GM12891 (cell line): ENCODE measurements around the gene EFTUD2.
A peak's percentile ranks its signal among the peaks of the same experiment; 100 is the strongest.

Experiments
- DNase-seq: peaks from one replicate; pipeline ENCODE4 v3.0.0; 2011; ENCODE audit warnings: low spot score; ENCODE audit not compliant: insufficient read length
- FAIRE-seq: peaks from 2 replicates; lab custom pipeline; 2011; peaks lifted over from hg19 to GRCh38; lab: Jason Lieb, UNC
- PAX5 ChIP-seq: IDR thresholded peaks from 2 replicates; pipeline ENCODE4 v1.6.1; 2011; ENCODE audit warnings: low read length, moderate library complexity, mild to moderate bottlenecking; ENCODE audit not compliant: insufficient read depth, severe bottlenecking
- POLR2A ChIP-seq: IDR thresholded peaks from 2 replicates; pipeline ENCODE4 v1.6.1; 2011; ENCODE audit warnings: low read depth, low read length, control low read depth
- POLR2AphosphoS5 ChIP-seq: IDR thresholded peaks from 2 replicates; pipeline ENCODE4 v1.6.1; 2011; ENCODE audit warnings: low read depth, low read length, control low read depth
- POU2F2 ChIP-seq: IDR thresholded peaks from 2 replicates; pipeline ENCODE4 v1.6.1; 2011; ENCODE audit warnings: low read depth, mild to moderate bottlenecking, control low read depth, low read length, moderate library complexity
- SPI1 ChIP-seq: IDR thresholded peaks from 2 replicates; pipeline ENCODE4 v1.6.1; 2011; ENCODE audit warnings: low read depth, low read length, control low read depth
- TAF1 ChIP-seq: IDR thresholded peaks from 2 replicates; pipeline ENCODE4 v1.6.1; 2011; ENCODE audit warnings: low read depth, low read length, control low read depth

EFTUD2 gene

DNA sequence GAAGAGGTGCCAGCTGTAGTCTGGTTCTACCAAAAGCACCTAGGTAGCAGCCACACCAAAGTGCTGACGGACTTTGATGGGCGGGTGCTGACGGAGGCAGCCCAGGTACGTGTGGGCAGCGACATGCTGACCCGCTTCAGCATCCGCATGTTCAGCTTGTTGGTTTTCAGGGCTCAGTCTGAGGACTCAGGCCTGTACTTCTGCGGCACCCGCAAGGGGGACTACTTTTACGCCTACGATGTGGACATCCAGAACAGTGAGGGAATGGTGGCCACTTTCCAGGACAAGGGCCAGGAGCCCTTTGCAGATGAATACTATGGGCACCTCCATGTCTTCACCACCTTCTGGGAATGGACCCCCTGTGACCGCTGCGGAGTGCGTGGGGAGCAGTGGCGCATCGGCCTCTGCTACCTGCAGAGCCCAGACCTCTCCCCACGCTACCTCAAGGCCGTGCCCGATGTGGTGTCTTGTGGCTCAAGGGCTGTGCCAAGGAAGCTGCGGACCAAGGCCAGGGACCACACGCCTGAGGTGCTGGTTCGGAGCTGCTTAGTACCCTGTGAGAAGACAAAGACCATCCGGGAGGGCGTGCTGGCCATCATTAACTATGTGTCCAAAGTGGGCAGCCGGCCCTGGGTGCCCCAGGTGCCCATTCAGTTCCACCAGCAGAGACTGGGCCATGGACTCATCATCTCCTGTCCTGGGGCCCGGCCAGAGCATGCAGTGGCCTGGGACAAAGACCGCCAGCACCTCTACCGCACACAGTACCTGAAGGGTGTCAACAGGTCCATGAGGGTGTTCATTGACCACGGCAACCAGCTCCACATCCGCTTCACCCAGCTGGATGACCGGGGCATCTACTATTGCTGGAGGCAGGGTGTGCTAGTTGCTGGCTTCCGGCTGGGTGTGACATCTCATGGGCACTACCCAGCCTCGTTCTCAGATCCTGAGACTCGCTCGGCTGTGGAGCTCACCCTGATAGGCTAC, 5.0 kb upstream of the EFTUD2 start:
- FAIRE-seq (no peak), DNase-seq (no peak)
- TF ChIP-seq POLR2A (no peak), TAF1 (no peak), POLR2AphosphoS5 (no peak)

DNA sequence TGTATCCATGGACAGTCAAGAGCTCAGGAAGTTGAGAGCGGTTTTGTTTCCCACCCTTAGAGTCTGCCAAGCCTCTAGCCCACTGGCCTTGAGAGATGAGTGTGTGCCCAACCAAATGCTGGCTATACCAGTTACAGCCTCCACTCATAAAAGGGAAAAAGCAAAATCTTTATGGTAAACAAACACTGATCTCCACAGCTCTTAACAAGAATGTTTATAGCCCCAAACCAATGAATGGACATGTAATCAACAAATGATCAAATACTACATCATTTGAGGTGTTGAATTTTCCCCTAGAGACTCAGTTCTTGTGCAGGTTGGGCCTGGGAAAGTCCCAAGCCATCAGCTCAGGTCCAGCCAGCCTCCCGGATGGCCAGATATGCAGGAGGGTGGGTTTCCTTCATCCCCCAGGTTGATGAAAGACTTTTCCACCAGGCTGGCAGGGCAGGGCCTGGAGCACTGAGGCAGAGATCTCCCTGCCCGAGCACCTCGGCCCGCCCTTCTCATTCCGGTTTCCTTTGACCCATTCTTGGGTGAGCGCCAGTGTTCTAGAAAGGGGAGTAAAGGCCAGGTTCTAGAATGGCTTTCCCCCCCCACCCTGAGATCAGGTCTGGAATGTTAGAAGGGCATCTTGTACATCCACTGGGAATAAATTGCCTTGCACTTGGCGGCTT, 3.9 kb upstream of the EFTUD2 start:
- DNase-seq (no peak), FAIRE-seq (no peak)
- TF ChIP-seq POLR2A (no peak), POU2F2 (no peak), PAX5 (no peak)

DNA sequence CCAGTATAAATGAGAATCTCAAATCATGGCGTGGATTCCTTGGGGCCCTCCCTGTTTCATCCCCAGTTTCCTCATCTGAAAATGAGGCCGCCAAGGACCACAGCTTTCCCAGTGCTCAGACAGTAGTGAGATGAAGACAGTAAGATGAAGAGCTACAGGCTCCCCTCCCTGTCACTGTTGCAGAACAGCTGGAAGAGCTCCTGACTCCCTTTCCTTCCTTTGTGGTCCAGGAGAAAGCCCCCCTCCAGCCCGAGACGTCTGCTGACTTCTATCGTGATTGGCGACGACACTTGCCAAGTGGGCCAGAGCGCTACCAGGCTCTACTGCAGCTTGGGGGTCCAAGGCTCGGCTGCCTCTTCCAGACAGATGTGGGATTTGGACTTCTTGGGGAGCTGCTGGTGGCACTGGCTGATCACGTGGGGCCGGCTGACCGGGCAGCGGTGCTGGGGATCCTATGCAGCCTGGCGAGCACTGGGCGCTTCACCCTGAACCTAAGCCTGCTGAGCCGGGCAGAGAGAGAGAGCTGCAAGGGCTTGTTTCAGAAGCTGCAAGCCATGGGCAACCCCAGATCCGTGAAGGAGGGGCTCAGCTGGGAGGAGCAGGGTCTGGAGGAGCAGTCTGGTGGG, 3.0 kb upstream of the EFTUD2 start:
- FAIRE-seq (no peak), DNase-seq (no peak)
- TF ChIP-seq POLR2A (no peak), SPI1 (no peak), POU2F2 (no peak), POLR2AphosphoS5 (no peak), TAF1 (no peak), PAX5 (no peak)

DNA sequence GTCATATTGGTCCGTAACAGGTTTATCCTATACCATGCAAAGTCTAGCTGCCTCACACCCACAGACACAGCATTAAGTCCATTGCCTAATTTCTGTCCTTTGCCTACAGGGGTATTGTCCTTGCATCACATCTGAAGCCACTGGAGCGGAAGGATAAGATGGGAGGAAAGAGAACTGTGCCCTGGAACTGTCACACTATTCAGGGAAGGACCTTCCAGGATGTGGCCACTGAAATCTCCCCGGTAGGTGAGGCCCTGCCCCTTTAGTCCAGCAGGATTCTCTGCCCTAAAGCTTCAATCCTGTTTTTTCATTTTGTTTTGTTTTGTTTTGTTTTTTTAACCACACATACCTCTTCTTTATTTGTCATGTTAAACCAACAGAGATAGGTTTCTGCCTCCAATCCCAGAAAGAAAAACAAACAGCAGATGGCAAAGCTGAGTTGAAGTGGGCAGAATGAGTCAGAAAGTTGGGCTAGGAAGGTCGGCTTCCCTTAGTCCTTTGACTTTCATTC, 2.2 kb upstream of the EFTUD2 start:
- FAIRE-seq (no peak), DNase-seq (no peak)
- TF ChIP-seq POLR2AphosphoS5 (no peak), POLR2A (no peak), TAF1 (no peak)

DNA sequence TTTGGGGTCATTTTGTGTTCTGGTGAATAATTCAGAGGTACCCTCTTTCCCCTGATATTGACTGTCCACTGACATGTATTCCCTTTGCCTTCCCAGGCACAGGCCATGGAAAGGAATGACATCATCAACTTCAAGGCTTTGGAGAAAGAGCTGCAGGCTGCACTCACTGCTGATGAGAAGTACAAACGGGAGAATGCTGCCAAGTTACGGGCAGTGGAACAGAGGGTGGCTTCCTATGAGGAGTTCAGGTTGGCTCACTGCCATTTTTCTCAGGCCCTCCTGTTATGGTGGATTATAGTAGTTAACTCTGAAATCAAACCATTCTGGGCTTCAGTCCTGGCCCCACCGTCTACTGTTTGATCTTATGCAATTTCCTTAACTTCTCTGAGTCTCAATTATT, 1.6 kb upstream of the EFTUD2 start:
- FAIRE-seq (no peak), DNase-seq (no peak)
- TF ChIP-seq SPI1 = no peak

DNA sequence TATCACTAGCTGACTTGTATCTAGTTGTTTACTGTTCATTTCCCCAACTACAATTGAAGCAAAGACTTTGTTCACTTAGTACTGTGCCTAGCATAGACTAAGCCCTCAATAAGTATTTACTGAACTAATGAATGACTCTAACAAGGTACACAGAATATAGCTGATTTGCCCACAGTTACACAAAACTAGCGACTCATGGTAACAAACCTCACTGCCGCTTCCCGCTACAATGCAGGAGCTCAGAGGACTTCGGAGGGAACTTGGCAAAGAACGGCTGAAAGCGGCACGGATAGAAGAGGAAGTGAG, 524 bp downstream of the EFTUD2 start:
- TF ChIP-seq POLR2AphosphoS5 (no peak), SPI1 (peak; percentile 84)
- no peak for DNase-seq
- FAIRE-seq = no peak

DNA sequence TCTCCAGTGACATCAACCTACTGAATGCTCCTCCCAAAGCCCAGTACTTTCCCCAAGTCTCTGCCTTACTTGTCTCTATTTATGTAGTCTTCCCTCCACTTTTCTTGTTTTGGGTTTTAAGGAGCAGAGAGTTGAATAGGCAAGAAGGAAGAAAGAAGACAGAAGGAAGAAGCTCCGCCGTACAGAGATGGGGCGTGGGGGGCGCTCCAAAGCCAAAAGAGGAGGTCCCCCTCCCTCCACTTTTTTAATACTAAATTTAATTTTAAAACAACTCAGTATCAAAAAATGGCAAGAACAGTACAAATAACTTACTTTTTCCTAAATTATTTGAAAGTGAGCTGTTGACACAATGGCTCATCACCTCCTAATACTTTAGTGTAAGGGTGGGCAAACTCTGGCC, 4.6 kb downstream of the EFTUD2 start:
- TF ChIP-seq POLR2A (no peak), POU2F2 (no peak), SPI1 (no peak)
- DNase-seq (no peak), FAIRE-seq (no peak)

DNA sequence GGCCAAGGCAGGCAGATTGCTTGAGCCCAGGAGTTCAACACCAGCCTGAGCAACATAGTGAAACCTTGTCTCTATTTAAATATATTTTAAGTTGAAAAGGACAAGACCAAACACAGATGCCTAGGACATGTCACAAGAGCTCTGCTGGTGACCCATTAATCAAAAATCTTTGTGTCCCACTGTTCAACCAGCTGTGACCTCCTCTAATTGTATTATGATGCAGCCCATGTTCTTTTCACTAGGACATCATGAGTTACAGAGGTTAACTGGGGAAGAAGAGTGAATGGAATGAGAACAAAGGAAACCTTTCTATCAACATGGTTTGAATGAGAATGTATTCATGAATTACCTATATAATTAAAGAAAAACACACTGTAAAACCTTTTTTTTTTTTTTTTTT, 7.0 kb downstream of the EFTUD2 start:
- FAIRE-seq (no peak), DNase-seq (no peak)
- no peak for TF ChIP-seq SPI1
- TF ChIP-seq PAX5 = no peak
- TF ChIP-seq POLR2A = no peak
- no peak for TF ChIP-seq POLR2AphosphoS5
- no peak for TF ChIP-seq POU2F2
- TF ChIP-seq TAF1 = no peak

DNA sequence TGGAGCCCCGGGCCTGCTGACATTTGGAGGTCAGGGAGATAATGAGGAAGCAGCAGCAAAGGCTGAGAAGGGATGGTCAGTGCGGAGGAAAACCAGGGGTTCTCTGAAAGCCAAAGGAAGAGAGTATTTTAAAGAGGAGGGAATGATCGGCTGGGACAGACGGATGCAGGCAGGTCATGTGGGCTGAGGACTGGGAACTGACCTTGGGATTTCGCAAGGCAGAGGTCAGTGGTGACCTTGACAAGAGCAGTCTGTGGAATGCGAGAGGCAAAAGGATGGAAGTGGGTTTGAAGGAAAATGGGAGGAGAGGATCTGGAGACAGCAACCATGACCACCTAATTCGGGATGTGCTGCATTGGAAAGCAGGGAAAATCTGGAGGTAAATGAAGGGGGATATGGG, 10.2 kb downstream of the EFTUD2 start:
- FAIRE-seq = no peak
- DNase-seq = no peak
- no peak for TF ChIP-seq POLR2AphosphoS5
- no peak for TF ChIP-seq POLR2A
- no peak for TF ChIP-seq TAF1
- no peak for TF ChIP-seq SPI1
- TF ChIP-seq PAX5 = no peak
- no peak for TF ChIP-seq POU2F2
